Mesothelial cell of epicardium (in vitro differentiated cells): ENCODE results near the gene STK32B. TPM values are rescaled to one million over a fixed set of nuclear protein-coding genes. Genes with fewer than 3 reads are reported as not detected.

Source experiments
- DNase-seq, 2 experiments: peaks; one replicate each; pipeline ENCODE4 v3.0.0; 2021; ENCODE audit warnings: low spot score in 2 of 2; ENCODE audit not compliant: unreplicated experiment in 2 of 2
- H3K27ac Mint-ChIP-seq: 2 replicates; pipeline ENCODE4 v1.8.0; 2021; ENCODE audit warnings: mixed read lengths
- H3K27me3 Mint-ChIP-seq: 2 replicates; pipeline ENCODE4 v1.8.0; 2021; ENCODE audit warnings: low read depth, mixed read lengths
- H3K36me3 Mint-ChIP-seq: 2 replicates; pipeline ENCODE4 v1.8.0; 2021; ENCODE audit warnings: mixed read lengths
- H3K4me1 Mint-ChIP-seq: 2 replicates; pipeline ENCODE4 v1.8.0; 2021; ENCODE audit warnings: mixed read lengths
- H3K4me3 Mint-ChIP-seq: 2 replicates; pipeline ENCODE4 v1.8.0; 2021; ENCODE audit warnings: mild to moderate bottlenecking, moderate library complexity, mixed read lengths
- H3K9me3 Mint-ChIP-seq: 2 replicates; pipeline ENCODE4 v1.8.0; 2021; ENCODE audit warnings: mixed read lengths
- total RNA-seq: library from RNA; stranded (reverse); gene quantifications from 3 replicates; pipeline ENCODE4 v1.2.1, GENCODE V29; 2021
- TF ChIP-seq, protein P1 (sequence below): fragments of 200-600 bp; sonication (generic); IDR thresholded peaks from one replicate; pipeline ENCODE4 v1.5.0; 2021; ENCODE audit warnings: antibody characterized with exemption; ENCODE audit not compliant: unreplicated experiment

The STK32B gene
- total RNA-seq, 1 donor from 2014 or later = 0.96 TPM

DNA sequence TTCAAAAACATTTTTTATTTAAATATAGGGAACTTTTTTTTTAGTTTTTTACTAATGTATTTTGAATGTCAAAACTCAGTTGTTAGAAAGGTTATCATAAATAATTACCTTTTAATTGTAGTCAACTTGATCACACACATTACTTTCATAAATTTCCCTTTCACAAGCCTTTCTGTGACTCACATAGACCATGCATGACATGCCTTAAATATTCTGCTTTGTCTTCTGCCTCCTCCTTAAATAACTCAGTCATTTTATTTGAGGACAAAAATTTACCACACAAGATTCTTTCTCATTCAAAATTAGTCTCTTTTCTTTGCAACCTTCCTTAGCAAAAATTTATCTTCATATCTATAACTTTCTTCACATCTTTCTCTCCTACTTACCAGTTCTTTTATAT lies 437.1 kb downstream of the STK32B start:
- TF ChIP-seq, protein P1, sequence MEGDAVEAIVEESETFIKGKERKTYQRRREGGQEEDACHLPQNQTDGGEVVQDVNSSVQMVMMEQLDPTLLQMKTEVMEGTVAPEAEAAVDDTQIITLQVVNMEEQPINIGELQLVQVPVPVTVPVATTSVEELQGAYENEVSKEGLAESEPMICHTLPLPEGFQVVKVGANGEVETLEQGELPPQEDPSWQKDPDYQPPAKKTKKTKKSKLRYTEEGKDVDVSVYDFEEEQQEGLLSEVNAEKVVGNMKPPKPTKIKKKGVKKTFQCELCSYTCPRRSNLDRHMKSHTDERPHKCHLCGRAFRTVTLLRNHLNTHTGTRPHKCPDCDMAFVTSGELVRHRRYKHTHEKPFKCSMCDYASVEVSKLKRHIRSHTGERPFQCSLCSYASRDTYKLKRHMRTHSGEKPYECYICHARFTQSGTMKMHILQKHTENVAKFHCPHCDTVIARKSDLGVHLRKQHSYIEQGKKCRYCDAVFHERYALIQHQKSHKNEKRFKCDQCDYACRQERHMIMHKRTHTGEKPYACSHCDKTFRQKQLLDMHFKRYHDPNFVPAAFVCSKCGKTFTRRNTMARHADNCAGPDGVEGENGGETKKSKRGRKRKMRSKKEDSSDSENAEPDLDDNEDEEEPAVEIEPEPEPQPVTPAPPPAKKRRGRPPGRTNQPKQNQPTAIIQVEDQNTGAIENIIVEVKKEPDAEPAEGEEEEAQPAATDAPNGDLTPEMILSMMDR = no peak
- Mint-ChIP-seq H3K4me3 (no peak overlapping the region), H3K36me3 (peaks cover 20% of the 10 kb centered on the region), H3K9me3 (peaks cover 35% of the 10 kb centered on the region), H3K27me3 (no peaks in the 10 kb centered on the region), H3K27ac (no peak overlapping the region), H3K4me1 (no peaks in the 10 kb centered on the region)
- DNase-seq = no peak

DNA sequence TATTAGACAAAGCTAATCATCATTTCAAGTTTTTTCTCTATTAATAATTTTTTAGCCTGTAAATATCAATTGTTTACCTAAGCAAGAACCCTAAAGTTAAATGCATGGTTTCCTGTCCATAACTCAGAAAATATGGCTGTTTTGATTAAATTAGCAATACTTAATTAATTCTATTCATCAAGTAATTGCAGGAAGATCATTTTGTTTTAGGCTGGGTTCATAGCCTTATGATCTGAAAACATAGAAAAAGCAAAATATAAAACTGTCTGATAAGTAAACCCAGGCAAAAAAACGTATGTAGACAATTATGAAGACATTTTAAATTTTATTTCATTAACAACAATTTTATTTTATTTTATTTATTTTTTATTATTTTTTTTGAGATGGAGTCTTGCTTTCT lies 438.0 kb downstream of the STK32B start:
- Mint-ChIP-seq H3K9me3 (peaks cover 39% of the 10 kb centered on the region), H3K4me1 (no peaks in the 10 kb centered on the region)

DNA sequence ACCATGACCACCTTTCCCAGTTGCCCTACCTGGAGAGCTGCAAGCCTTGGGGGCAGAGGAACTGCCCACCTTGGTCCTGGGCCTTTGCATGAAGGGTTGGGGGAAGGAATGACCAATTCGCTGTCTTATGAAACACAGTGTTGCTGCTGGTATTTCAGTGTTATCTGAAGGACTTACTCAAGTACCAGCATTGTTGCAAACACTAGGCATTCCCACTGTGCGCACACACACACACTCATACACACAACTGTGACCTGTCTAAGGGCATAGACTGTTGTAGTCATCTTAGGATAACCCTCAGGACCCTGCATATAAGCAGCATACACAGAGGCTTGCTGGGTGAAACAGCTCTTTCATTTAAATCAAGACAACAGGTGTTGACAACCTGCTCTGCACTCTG lies 446.2 kb downstream of the STK32B start:
- TF ChIP-seq, protein P1 = no peak
- DNase-seq = no peak

More for the DNA sequence above, 438.0 kb downstream of the STK32B start:
- Mint-ChIP-seq H3K4me3 (no peak overlapping the region), H3K27ac (no peak overlapping the region), H3K36me3 (peaks cover 25% of the 10 kb centered on the region), H3K27me3 (no peaks in the 10 kb centered on the region)
- TF ChIP-seq, protein P1 = no peak
- no peak for DNase-seq

DNA sequence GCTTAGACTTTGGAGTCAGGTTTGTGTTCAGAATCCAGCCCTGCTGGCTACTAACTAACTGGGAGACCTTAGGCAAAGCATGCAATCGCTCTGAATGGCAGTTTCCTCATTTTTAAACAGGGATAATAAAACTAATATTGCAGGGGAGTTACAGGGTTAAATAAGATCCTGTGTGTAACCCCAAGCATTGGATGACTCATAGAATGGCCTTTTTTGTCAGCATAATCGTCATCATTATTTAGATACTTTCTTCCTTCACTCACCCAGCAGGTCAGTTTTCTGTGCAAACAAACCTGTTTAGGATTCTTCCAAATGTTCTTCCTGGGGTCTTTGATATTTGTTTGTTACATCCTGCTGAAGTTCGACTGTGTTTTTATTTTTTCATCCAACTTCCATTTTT lies 448.9 kb downstream of the STK32B start:
- Mint-ChIP-seq H3K4me3 (no peak overlapping the region), H3K27me3 (no peaks in the 10 kb centered on the region), H3K36me3 (peaks cover 24% of the 10 kb centered on the region), H3K27ac (no peak overlapping the region), H3K4me1 (peaks cover 5% of the 10 kb centered on the region), H3K9me3 (peaks cover 2% of the 10 kb centered on the region)
- TF ChIP-seq, protein P1 = no peak
- DNase-seq = no peak

More for the DNA sequence above, 446.2 kb downstream of the STK32B start:
- Mint-ChIP-seq H3K27ac (no peak overlapping the region), H3K27me3 (no peaks in the 10 kb centered on the region), H3K4me1 (peaks cover 5% of the 10 kb centered on the region), H3K4me3 (no peak overlapping the region), H3K36me3 (peaks cover 28% of the 10 kb centered on the region), H3K9me3 (peaks cover 20% of the 10 kb centered on the region)

DNA sequence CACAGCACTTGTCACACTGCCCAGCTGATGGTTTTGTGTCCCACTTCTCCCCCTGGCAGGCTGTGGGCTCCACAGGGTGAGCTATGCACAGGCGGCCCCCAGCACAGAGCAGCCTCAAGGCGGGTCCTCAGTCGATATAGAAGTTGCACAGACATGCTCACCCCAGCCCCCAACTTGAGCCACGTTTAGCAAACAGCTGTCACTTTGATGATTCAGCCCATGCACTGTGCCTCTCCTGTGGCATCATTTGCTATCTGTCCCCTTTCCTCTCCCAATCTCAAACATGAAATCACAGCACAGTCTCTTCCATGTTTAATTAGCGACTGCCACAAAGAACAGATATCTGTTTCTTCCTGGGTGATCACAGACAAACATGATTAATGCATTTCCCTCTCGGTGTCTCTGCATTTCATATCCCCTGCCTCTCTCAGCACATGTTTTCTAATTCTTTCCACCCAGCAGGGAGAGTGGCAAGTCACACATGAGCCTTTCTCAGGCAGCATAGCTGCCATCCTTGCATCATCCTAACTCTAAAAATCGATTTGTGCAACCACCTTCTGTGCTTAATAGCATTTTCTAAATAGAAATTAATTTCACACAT lies 452.2 kb downstream of the STK32B start:
- peaks cover 18% of the 10 kb centered on the region for H3K36me3 Mint-ChIP-seq
- H3K27ac Mint-ChIP-seq = no peak overlapping the region
- H3K4me3 Mint-ChIP-seq = no peak overlapping the region
- no peaks in the 10 kb centered on the region for H3K4me1 Mint-ChIP-seq
- no peaks in the 10 kb centered on the region for H3K9me3 Mint-ChIP-seq
- TF ChIP-seq, protein P1 = no peak
- H3K27me3 Mint-ChIP-seq = no peaks in the 10 kb centered on the region
- DNase-seq = no peak
